HG03571 (cell line): Measurements from ENCODE around the gene PDE9A.

Experiments
- ATAC-seq: cut with Tn5 transposase; IDR thresholded peaks from one replicate; pipeline ENCODE4 v1.9.1; 2021; ENCODE audit not compliant: unreplicated experiment

Gene PDE9A

GRCh38 chr21:42641311-42642218 lies 11.9 kb upstream of the PDE9A start:
- no peak for ATAC-seq

DNA sequence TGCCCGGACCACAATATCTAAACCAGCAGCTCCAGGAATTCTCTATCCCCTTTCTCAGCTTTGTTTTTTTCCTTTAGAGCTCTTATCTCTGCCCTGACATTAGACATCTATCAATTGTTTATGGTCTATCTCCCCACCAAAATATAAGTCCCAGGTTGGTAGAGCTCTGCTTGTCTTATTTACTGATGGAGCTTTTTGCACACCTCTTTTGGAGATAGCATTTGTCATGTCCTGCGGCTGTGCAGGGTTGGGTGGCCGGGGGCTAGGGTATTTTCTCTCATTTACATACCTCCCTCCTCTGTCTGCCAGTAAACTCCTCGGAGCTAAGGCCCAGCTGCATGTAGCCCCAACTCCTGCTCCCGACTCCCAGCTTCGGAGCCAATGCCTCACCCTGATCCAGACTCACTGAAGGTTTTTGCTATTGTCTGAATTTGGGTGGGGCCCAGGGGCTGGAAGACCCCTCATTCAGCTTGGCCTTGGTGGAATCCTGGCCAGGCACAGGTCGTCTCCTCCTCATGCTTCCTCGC lies 11.1 kb upstream of the PDE9A start:
- no peak for ATAC-seq

DNA sequence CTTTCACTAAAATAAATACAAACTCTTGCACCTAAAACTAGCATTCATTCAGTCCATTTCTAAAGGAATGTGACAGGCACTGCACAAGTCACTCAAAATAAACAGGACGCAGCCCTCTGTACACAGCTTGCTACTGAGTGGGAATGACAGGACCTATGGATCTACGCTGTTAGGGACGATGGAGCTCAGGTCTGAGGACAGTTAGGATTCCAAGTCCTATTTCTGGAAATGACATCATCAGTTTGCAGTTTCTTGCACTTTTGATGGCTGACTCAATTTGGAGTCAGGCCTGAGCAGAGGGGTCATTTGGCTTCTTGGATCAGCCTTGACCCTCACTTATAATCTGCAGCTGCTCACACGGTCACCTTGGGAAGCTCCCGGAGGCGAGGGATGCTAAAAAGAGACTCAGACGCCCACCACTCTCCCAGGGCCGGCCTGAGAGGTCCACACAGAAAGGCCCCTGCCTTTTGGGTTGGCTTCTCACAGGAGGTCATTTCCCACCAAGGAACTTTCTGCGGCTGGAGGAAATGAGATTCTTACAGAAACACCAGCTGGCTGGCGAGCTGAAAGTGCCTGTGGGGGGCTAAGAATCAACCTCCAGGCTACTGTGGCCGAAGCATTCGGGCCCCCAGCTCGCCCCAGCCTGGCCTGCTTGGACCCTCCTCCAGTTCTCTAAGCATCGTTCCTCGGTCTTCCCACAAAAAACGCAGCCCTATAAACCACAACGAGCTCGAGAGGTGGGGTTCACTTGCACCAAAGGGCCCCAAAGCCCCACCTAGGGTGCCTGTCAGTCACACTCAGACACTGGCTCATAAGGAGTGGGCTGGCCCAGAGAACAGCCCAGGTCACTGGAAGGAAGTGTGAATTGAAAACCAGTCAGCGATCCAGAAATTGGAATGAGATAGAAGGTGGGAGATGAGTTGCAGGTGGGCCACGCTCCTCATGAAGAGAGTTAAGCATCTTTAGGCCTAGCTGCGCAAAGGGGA lies 8.9 kb upstream of the PDE9A start:
- no peak for ATAC-seq

DNA sequence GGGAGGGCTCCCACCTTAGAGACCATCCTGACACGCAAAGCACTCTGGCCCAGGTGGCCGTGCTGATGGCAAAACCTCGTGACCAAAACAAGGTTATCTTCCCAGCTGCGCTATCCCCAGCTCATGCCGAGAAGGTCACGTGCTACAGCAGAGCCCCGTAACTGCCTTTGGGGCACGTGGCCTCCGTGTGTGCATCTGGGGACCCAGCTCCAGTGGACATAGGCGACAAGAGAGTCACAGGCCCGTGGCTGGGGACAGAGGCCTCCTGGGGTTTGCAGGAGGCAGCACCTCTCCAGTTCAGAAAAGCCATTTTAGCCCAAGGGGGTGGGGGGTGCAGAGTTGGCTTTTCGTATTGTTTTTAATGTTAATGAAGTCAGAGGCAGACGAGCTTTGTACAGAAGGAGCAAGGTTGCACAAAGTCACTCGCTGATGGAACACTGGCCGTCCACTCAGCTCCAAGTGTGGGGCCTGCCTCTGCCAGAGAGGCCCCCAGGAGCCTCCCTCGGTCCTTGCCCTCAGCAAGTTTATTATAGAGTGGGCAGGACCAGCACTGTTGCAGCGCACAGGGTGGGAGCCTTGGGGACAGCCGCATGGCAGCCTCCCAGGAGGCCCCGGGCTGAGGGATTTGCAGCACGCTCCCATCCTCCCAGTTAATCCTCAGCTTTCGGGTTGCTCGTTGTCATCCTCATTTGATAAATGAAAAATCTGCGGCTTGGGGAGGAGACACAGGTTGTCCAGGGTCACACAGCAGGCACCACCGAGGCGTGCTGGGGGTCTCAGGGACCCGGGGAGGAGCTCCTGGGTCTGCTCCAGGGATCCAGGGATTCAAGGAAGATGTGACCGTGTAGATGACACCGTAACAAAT lies 8.0 kb upstream of the PDE9A start:
- ATAC-seq = no peak

- no peak for ATAC-seq
These were observed 7.2 kb upstream of the PDE9A start for GRCh38 chr21:42646076-42646825.

- no peak for ATAC-seq
These were observed 6.6 kb upstream of the PDE9A start for GRCh38 chr21:42646836-42647235.

DNA sequence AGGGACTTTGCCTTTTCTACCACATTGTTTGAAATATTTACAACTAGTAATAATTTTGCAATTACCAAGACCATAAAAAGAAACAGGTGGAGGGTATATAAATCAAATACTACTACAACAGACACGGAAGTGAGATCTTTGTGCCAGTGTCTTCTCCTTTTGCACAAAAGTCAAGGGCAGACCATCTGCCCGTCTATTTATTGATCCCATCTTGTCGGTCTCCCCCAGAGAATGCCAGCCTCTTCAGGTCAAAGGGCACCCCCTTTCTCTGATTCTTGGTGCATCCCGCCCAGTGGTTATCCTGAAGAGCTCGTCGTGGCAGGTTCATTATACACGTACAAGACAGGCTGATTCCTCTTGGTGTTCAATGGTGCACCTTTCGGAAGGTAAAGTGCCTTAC lies 4.8 kb upstream of the PDE9A start:
- no peak for ATAC-seq

DNA sequence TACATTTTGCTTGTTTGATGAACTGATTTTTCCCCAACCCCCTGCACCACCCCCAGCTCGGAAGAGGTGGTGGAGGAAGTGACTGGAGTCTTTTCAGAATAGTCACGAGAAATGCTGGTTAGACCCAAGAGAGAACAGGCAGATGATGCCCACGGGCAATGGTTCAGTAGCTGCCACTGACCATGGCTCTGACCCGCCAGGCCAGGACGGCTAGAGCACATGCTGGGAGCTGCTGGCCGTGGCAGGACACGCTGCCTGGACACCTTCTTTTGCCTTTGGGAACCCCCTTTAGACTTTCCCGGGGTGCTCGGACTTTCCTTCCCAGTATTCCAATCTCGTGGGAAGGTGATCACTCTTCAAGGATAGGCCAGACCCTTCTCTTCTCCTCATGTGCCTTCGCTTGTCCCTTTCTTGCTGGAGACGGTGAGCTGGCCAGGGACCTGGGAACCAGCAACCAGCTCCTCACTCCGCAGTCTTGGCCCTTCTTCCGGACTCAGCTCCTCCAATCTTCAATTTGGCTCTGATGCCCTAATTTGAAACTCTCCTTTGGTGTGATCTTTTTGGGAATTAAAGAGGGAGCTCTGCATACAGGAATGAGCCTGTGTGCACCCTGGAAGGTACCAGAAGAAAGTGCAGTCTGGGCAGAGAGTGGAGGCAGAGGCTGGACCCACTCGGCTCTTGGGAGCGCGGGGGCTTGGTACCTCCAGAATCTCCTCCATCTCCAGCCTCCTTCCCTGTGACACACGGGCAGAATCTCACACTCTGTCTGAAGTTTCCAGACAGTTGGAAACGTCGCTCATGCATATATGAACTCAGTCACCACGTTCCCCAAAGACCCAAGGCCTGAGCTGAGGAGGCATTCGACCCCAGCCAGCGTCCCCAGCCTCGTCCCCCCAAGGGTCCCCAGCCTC lies 4.0 kb upstream of the PDE9A start:
- no peak for ATAC-seq

DNA sequence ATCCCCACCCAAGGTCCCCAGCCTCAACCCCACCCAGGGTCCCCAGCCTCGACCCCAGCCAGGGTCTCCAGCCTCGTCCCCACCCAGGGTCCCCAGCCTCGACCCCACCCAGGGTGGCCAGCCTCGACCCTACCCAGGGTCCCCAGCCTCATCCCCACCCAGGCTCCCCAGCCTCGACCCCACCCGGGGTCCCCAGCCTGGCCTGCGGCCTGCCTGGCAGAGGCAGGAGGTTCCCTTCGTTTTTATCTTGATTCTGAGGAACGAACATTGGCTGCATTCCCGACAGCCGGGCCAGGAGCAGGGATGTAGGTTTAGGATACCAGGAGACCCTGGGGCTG lies 3.4 kb upstream of the PDE9A start:
- no peak for ATAC-seq

DNA sequence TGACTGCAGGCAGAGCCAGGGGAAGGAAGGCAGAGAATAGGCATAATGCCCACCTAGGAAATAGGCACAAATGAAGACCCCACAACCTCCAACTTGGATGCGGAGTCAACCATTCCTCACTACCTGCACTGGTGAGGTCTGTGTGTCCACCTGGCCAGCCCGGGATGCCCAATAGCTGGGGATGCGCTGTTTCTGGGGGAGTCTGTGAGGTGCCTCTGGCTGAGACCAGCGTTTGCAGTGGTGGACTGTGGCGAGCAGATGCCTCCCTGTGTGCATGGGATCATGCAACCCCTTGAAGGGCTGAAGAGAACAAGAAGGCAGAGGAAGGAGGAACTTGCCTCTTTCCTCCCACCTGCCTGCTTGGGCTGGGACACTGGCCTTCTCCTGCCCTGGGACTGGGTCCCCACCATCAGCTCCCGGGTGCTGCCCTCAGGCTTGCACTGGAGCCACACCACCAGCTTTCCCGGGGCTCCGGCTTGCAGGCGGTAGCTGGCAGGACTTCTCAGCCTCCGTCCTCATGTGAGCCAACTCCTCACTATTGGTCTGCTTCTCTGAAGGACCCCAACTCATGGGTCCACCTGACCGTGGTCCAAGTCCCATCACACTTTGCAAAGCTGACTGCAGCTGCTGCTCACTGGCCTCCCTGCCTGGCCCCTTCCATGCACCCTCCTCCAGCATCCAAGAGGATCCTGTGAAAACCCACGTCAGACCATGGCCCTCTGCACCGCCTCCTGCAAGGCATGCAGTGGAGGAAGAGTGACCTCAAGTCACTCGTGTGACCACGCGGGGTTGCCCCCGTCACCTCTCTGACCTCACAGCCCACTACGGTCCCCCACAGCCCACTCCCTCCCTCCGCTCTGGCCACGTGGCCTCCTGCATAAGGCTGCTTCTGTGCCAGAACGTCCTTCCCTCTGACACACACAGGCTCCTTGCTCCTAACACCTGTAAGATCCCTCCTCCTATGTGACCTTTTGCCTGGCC lies 2.7 kb upstream of the PDE9A start:
- ATAC-seq = no peak

DNA sequence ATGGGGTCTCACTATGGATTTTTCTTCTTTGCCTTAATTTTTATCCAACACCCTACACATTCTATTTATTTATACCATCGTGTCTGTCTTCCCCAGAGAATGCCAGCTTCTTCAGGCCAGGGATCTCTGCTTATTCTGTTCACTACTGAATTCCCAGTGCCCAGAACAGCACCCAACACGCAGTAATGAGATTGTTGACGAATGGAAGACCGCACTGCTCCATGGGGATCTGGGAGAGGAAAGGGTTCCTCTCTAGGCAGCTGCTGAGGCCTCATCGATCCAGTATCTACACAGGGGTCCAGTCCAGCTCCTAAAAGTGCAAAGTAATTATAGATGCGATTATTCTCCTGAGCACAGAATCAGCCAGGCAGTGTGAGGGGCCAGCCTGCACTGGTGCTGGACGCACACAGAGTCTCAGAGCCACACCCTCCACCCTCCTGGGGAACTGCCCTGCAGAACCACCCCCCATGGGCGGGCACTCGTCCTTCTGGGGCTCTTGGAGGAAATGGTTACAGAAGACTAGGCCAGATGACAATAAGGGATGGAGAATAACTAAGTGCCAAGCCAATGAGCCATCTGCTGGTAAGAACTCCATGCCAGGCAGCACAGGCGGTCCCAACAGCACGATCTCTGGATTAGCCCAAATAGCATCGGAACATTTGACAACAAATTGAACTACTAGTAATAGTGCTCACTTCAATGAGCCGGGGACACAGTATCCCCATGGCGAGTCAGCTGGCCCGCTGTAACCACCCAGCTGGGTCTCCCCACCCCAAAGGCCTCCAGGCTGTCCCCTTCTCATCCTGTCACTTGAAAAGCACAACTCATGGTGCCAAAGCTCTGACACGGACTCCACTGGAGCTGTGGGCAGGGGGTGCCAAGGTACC lies 1.7 kb upstream of the PDE9A start:
- no peak for ATAC-seq

GRCh38 chr21:42652527-42653230 lies 742 bp upstream of the PDE9A start:
- ATAC-seq = no peak

DNA sequence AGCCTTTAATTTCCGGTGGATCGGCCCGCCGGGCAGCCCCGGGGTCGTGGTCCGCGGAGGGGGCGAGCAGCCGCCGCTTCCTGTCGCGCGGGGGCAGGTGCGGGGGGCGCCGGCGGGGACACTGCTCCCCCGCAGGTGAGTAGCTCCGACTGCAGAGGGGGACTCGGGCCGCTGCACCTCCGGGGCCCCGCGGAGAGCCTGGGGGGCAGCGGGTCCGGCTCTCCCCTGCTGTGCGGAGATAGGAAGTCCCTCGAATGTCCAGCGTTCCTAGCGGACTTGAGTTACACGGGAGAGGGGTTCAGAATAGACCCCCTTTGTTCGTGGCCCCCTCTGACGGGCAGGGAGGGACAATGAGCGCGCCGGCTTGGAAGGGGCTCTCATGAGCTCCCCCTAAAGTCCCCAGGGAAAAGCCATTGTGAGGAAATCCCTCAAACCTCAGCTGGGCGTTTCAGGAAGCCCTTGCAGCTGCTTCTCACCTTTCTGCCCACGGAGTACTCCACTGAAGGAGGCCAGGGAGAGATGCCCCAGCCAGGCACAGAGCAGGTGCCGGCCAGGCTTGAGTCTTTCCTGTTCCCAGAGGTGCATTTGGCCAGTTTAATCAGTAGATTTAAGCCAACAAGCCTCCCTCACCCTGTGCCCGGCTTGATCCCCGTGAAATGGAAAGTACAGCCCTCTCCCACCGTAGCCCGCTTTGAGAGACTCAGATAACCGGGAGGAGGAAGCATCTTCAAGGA lies 925 bp downstream of the PDE9A start:
- no peak for ATAC-seq

DNA sequence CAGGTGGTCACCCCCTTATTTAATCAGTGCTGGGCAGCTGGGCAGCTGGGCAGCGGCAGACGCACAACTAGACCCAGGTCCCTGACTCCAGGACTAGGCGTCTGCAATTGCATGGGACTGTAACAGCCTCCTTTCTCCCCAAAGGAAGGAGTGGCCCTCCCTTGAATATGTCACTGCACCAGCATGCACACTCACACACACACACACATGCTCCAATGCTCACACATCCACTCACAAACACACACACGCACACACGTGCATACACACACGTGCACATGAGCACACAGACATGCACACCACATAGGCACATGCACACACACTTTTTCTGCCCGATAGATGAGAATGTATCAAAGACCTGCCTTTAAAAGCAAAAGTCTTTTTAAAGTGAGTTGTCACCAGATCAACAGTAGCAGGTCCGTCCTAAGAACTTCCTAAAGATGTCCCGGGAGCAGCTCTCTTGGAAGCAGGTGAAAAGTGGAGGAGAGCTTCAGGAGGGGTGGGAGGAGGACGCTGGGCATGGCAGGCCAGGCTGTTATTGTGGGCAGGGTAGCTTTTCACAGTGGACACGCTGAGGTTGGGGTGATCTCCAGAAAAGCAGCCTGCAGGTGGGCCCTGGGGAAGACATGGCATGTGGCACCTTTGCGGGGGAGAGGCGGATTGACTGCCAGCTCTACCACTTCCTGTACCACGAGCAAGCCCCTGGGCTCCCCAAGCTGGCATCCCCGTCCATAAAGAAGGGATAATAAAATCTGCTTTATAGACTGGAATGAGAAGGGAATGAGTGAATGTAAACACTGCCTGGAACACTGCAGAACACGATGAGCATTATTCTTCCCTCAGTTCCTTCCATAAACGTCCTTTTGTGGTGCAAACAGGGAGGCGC lies 1.7 kb downstream of the PDE9A start:
- ATAC-seq = no peak
